Parathyroid adenoma (tissue), 2 donors: ENCODE results near the gene CCDC38.

Source experiments
- H2AFZ ChIP-seq: fragments of 300-600 bp; sonication (generic); one replicate; pipeline ENCODE4 v1.7.0; 2017; ENCODE audit warnings: antibody characterized with exemption, mild to moderate bottlenecking
- H3K27ac ChIP-seq: fragments of 300-600 bp; sonication (generic); one replicate; pipeline ENCODE4 v1.7.0; 2017
- H3K27me3 ChIP-seq: fragments of 300-600 bp; sonication (generic); one replicate; pipeline ENCODE4 v1.7.0; 2017; ENCODE audit warnings: low read length; ENCODE audit not compliant: control insufficient read depth, insufficient read depth
- H3K36me3 ChIP-seq: fragments of 300-600 bp; sonication (generic); one replicate; pipeline ENCODE4 v1.7.0; 2017; ENCODE audit warnings: low read length; ENCODE audit not compliant: control insufficient read depth, insufficient read depth
- H3K4me1 ChIP-seq: fragments of 300-600 bp; sonication (generic); one replicate; pipeline ENCODE4 v1.7.0; 2017; ENCODE audit warnings: control low read depth
- H3K4me2 ChIP-seq: fragments of 300-600 bp; sonication (generic); one replicate; pipeline ENCODE4 v1.7.0; 2017; ENCODE audit warnings: low read length
- H3K4me3 ChIP-seq: fragments of 300-600 bp; sonication (generic); one replicate; pipeline ENCODE4 v1.7.0; 2017; ENCODE audit warnings: low read depth, low read length
- H3K79me2 ChIP-seq: fragments of 300-600 bp; sonication (generic); one replicate; pipeline ENCODE4 v1.7.0; 2017; ENCODE audit warnings: control low read depth
- H3K9ac ChIP-seq: fragments of 300-600 bp; sonication (generic); one replicate; pipeline ENCODE4 v1.7.0; 2017; ENCODE audit warnings: mild to moderate bottlenecking
- H3K9me3 ChIP-seq: fragments of 300-600 bp; sonication (generic); one replicate; pipeline ENCODE4 v1.7.0; 2017; ENCODE audit warnings: low read length; ENCODE audit not compliant: control insufficient read depth
- CTCF ChIP-seq: fragments of 300-600 bp; sonication (generic); IDR thresholded peaks from one replicate; pipeline ENCODE4 v1.7.0; 2017; ENCODE audit warnings: antibody characterized with exemption, mild to moderate bottlenecking
- donor health status: primary hyperparathyroidism.

CCDC38 gene

GRCh38 chr12:95978351-95978750, 35.9 kb upstream of the CCDC38 start:
- Histone ChIP-seq H3K9me3 (no peaks in the 10 kb centered on the region), H3K36me3 (no peaks in the 10 kb centered on the region), H3K4me3 (no peak overlapping the region), H3K79me2 (no peaks in the 10 kb centered on the region), H2AFZ (no peak overlapping the region), H3K27ac (no peak overlapping the region), H3K9ac (no peak overlapping the region), H3K4me1 (no peaks in the 10 kb centered on the region), H3K4me2 (no peak overlapping the region), H3K27me3 (no peaks in the 10 kb centered on the region)
- TF ChIP-seq CTCF, result no peak

GRCh38 chr12:95977764-95978305, 35.4 kb upstream of the CCDC38 start:
- Histone ChIP-seq H3K27ac (no peak overlapping the region), H3K4me1 (peaks cover 3% of the 10 kb centered on the region), H3K36me3 (no peaks in the 10 kb centered on the region), H3K4me2 (no peak overlapping the region), H3K27me3 (no peaks in the 10 kb centered on the region), H3K79me2 (no peaks in the 10 kb centered on the region), H2AFZ (no peak overlapping the region), H3K4me3 (no peak overlapping the region), H3K9me3 (no peaks in the 10 kb centered on the region), H3K9ac (no peak overlapping the region)
- no peak for TF ChIP-seq CTCF

- Histone ChIP-seq H3K9me3 (no peaks in the 10 kb centered on the region), H3K79me2 (no peaks in the 10 kb centered on the region), H3K4me2 (no peak overlapping the region), H3K9ac (no peak overlapping the region), H2AFZ (no peak overlapping the region), H3K4me1 (peaks cover 3% of the 10 kb centered on the region), H3K4me3 (no peak overlapping the region), H3K36me3 (no peaks in the 10 kb centered on the region), H3K27ac (no peak overlapping the region), H3K27me3 (no peaks in the 10 kb centered on the region)
- no peak for TF ChIP-seq CTCF
These were observed 34.0 kb upstream of the CCDC38 start for GRCh38 chr12:95976416-95976832.

- no peak for TF ChIP-seq CTCF
- no peak overlapping the region for H3K4me2 ChIP-seq
- H3K27me3 ChIP-seq, result no peaks in the 10 kb centered on the region
- H3K4me1 ChIP-seq, result peaks cover 3% of the 10 kb centered on the region
- no peaks in the 10 kb centered on the region for H3K79me2 ChIP-seq
- no peak overlapping the region for H3K4me3 ChIP-seq
- H2AFZ ChIP-seq, result no peak overlapping the region
- H3K9me3 ChIP-seq, result no peaks in the 10 kb centered on the region
- no peaks in the 10 kb centered on the region for H3K36me3 ChIP-seq
- no peak overlapping the region for H3K27ac ChIP-seq
- no peak overlapping the region for H3K9ac ChIP-seq
These were observed 33.1 kb upstream of the CCDC38 start for GRCh38 chr12:95975491-95975890.

GRCh38 chr12:95974358-95974757, 31.9 kb upstream of the CCDC38 start:
- H3K27me3 ChIP-seq, result no peaks in the 10 kb centered on the region
- no peak overlapping the region for H3K9ac ChIP-seq
- H3K27ac ChIP-seq, result no peak overlapping the region
- H3K9me3 ChIP-seq, result no peaks in the 10 kb centered on the region
- H3K4me2 ChIP-seq, result no peak overlapping the region
- no peaks in the 10 kb centered on the region for H3K79me2 ChIP-seq
- H3K36me3 ChIP-seq, result no peaks in the 10 kb centered on the region
- H2AFZ ChIP-seq, result no peak overlapping the region
- H3K4me1 ChIP-seq, result peaks cover 3% of the 10 kb centered on the region
- no peak overlapping the region for H3K4me3 ChIP-seq
- no peak for TF ChIP-seq CTCF
